H1 (cell line): ENCODE measurements around the gene UBASH3B. TPM values are rescaled to one million over a fixed set of nuclear protein-coding genes. Genes with fewer than 3 reads are reported as not detected.

Experiments used
- CTCF ChIA-PET: fragments of 300-600 bp; sonication (Branson Sonifier 250); formaldehyde crosslinking; loops from one replicate; lab custom pipeline; 2021; ENCODE audit not compliant: partially characterized antibody; lab: Charles Lee
- POLR2A ChIA-PET: fragments of 300-600 bp; sonication (Branson Sonifier 250); formaldehyde crosslinking; loops from one replicate; lab custom pipeline; 2021; ENCODE audit warnings: inconsistent platforms; ENCODE audit not compliant: partially characterized antibody; lab: Charles Lee
- DNase-seq, 2 experiments: peaks; one replicate each; pipeline versions ENCODE4 v3.0.0 to v3.0.0-alpha.2; 2010 to 2022; ENCODE audit warnings: low spot score in 2 of 2, low read depth in 1 of 2, mixed read lengths in 1 of 2
- FAIRE-seq: peaks from 2 replicates; lab custom pipeline; 2011; peaks lifted over from hg19 to GRCh38; lab: Jason Lieb, UNC
- H2AFZ ChIP-seq: 2 replicates; pipeline ENCODE4 v1.8.1; 2012; ENCODE audit warnings: low read length, inconsistent platforms
- H2AK5ac ChIP-seq: 2 replicates; pipeline ENCODE4 v1.6.1; 2013; ENCODE audit warnings: low read depth, low read length
- H2BK120ac ChIP-seq: replicated peaks from 2 replicates; pipeline ENCODE3; 2013; ENCODE audit warnings: low read depth, low read length, inconsistent platforms
- H2BK12ac ChIP-seq: 2 replicates; pipeline ENCODE4 v1.6.1; 2013; ENCODE audit warnings: low read depth, low read length
- H2BK15ac ChIP-seq: 2 replicates; pipeline ENCODE4 v1.6.1; 2013; ENCODE audit warnings: low read length
- H2BK20ac ChIP-seq: 2 replicates; pipeline ENCODE4 v1.6.1; 2013; ENCODE audit warnings: low read length
- H2BK5ac ChIP-seq: 2 replicates; pipeline ENCODE4 v1.6.1; 2013; ENCODE audit warnings: low read depth, low read length
- H3K14ac ChIP-seq: 2 replicates; pipeline ENCODE4 v1.6.1; 2013; ENCODE audit warnings: inconsistent platforms; ENCODE audit not compliant: insufficient read length
- H3K18ac ChIP-seq: 2 replicates; pipeline ENCODE4 v1.6.1; 2013; ENCODE audit warnings: low read length; ENCODE audit errors: extremely low read depth
- H3K23ac ChIP-seq: 2 replicates; pipeline ENCODE4 v1.6.1; 2013; ENCODE audit warnings: inconsistent platforms; ENCODE audit not compliant: insufficient read length
- H3K23me2 ChIP-seq: 2 replicates; pipeline ENCODE4 v1.6.1; 2013; ENCODE audit warnings: low read depth, low read length
- H3K27ac ChIP-seq: 2 replicates; pipeline ENCODE4 v1.6.1; 2011; ENCODE audit warnings: low read depth, low read length, inconsistent platforms
- H3K27me3 ChIP-seq, 4 experiments: replicated peaks in 1 of 4; 1 replicate in 1 of 4; 2 replicates in 3 of 4; pipeline versions ENCODE4 v1.6.1 to v1.8.1; 2011 to 2013; ENCODE audit warnings: low read length in 3 of 4, mild to moderate bottlenecking in 3 of 4, inconsistent platforms in 2 of 4, mixed read lengths in 2 of 4, moderate library complexity in 1 of 4; ENCODE audit not compliant: control insufficient read depth in 3 of 4, insufficient read depth in 3 of 4; ENCODE audit errors: extremely low read depth in 1 of 4
- H3K36me3 ChIP-seq, 4 experiments: 2 replicates each; pipeline versions ENCODE4 v1.6.1 to v1.8.1; 2011 to 2013; ENCODE audit warnings: mild to moderate bottlenecking in 4 of 4, low read length in 3 of 4, moderate library complexity in 2 of 4, control low read depth in 1 of 4, inconsistent platforms in 1 of 4; ENCODE audit not compliant: insufficient read depth in 4 of 4, control insufficient read depth in 2 of 4
- H3K4ac ChIP-seq: replicated peaks from 2 replicates; pipeline ENCODE3; 2013; ENCODE audit warnings: low read length, low read depth, mixed read lengths, inconsistent platforms; ENCODE audit not compliant: insufficient read length
- H3K4me1 ChIP-seq, 4 experiments: replicated peaks in 1 of 4; 1 replicate in 1 of 4; 2 replicates in 3 of 4; pipeline versions ENCODE4 v1.6.1 to v1.8.1; 2011 to 2013; ENCODE audit warnings: low read length in 3 of 4, inconsistent platforms in 2 of 4, mixed read lengths in 1 of 4; ENCODE audit not compliant: insufficient read depth in 4 of 4, control insufficient read depth in 3 of 4
- H3K4me2 ChIP-seq, 2 experiments: 2 replicates each; pipeline versions ENCODE4 v1.6.1 to v1.8.1; 2011 to 2013; ENCODE audit warnings: low read depth in 2 of 2, low read length in 2 of 2, control low read depth in 1 of 2, inconsistent platforms in 1 of 2, mild to moderate bottlenecking in 1 of 2; ENCODE audit not compliant: insufficient read depth in 1 of 2
- H3K4me3 ChIP-seq, 4 experiments: fragments of 200-600, 300-600 bp in 1 of 4; sonication (generic), shearing (Covaris generic), sonication (Bioruptor Twin) in 1 of 4; 2 replicates each; pipeline versions ENCODE4 v1.5.1 to v1.8.1; 2011 to 2016; ENCODE audit warnings: low read length in 4 of 4, low read depth in 3 of 4, control low read depth in 2 of 4, inconsistent platforms in 2 of 4, mild to moderate bottlenecking in 2 of 4, mixed read lengths in 1 of 4, moderate library complexity in 1 of 4; ENCODE audit not compliant: insufficient read depth in 2 of 4; ENCODE audit errors: extremely low read depth in 1 of 4
- H3K56ac ChIP-seq: replicated peaks from 2 replicates; pipeline ENCODE3; 2013; ENCODE audit warnings: low read depth, mild to moderate bottlenecking, mixed read lengths, low read length, inconsistent platforms; ENCODE audit not compliant: insufficient read length
- H3K79me1 ChIP-seq: 2 replicates; pipeline ENCODE4 v1.6.1; 2013; ENCODE audit warnings: low read depth, low read length, control low read depth
- H3K79me2 ChIP-seq, 2 experiments: 2 replicates each; pipeline versions ENCODE4 v1.6.1 to v1.8.1; 2012 to 2013; ENCODE audit warnings: low read length in 2 of 2, mild to moderate bottlenecking in 2 of 2, inconsistent platforms in 1 of 2; ENCODE audit not compliant: insufficient read depth in 2 of 2, control insufficient read depth in 1 of 2
- H3K9ac ChIP-seq, 4 experiments: replicated peaks in 1 of 4; 1 replicate in 1 of 4; 2 replicates in 3 of 4; pipeline versions ENCODE4 v1.6.1 to v1.8.1; 2011 to 2013; ENCODE audit warnings: low read depth in 3 of 4, low read length in 3 of 4, control low read depth in 2 of 4, mild to moderate bottlenecking in 2 of 4, moderate library complexity in 2 of 4, inconsistent platforms in 1 of 4; ENCODE audit errors: extremely low read depth in 1 of 4
- H3K9me3 ChIP-seq, 2 experiments: 2 replicates each; pipeline versions ENCODE4 v1.6.1 to v1.8.1; 2012 to 2013; ENCODE audit warnings: mild to moderate bottlenecking in 2 of 2, moderate library complexity in 2 of 2, control low read depth in 1 of 2, inconsistent platforms in 1 of 2, low read depth in 1 of 2, low read length in 1 of 2, mixed read lengths in 1 of 2; ENCODE audit not compliant: insufficient read depth in 2 of 2
- H4K20me1 ChIP-seq, 2 experiments: replicated peaks in 1 of 2; 2 replicates each; pipeline versions ENCODE3 to v1.8.1; 2011 to 2013; ENCODE audit warnings: inconsistent platforms in 2 of 2, low read length in 2 of 2, mild to moderate bottlenecking in 1 of 2; ENCODE audit not compliant: insufficient read depth in 2 of 2, control insufficient read depth in 1 of 2
- H4K5ac ChIP-seq: 2 replicates; pipeline ENCODE4 v1.6.1; 2013; ENCODE audit warnings: low read length, low read depth, mixed read lengths, inconsistent platforms; ENCODE audit not compliant: insufficient read length
- H4K8ac ChIP-seq: 2 replicates; pipeline ENCODE4 v1.8.0; 2013; ENCODE audit warnings: mild to moderate bottlenecking, moderate library complexity, low read length, inconsistent platforms; ENCODE audit not compliant: insufficient read depth; ENCODE audit errors: extremely low read depth
- H4K91ac ChIP-seq: replicated peaks from 2 replicates; pipeline ENCODE3; 2013; ENCODE audit warnings: low read length, mixed read lengths, inconsistent platforms; ENCODE audit not compliant: insufficient read length
- FOSL1 ChIP-seq: IDR thresholded peaks from 2 replicates; pipeline ENCODE4 v1.6.1; 2011; ENCODE audit warnings: mild to moderate bottlenecking, low read depth, low read length, moderate library complexity; ENCODE audit not compliant: insufficient read depth
- NANOG ChIP-seq: IDR thresholded peaks from 2 replicates; pipeline ENCODE4 v1.6.1; 2011; ENCODE audit warnings: low read length, low read depth, mild to moderate bottlenecking, inconsistent platforms; ENCODE audit not compliant: insufficient read depth, poor library complexity, severe bottlenecking
- RBBP5 ChIP-seq: IDR thresholded peaks from 2 replicates; pipeline ENCODE4 v1.7.1; 2012; ENCODE audit warnings: low read depth, mild to moderate bottlenecking, inconsistent platforms, low read length, moderate library complexity, borderline replicate concordance
- SIN3A ChIP-seq, 2 experiments: IDR thresholded peaks in 1 of 2; conservative IDR thresholded peaks in 1 of 2; 2 replicates each; pipeline ENCODE4 v1.6.1; 2011 to 2012; ENCODE audit warnings: low read length in 2 of 2, improper control_type of control experiment in 1 of 2, low read depth in 1 of 2, mild to moderate bottlenecking in 1 of 2
- TAF1 ChIP-seq: IDR thresholded peaks from 2 replicates; pipeline ENCODE4 v1.6.1; 2011; ENCODE audit warnings: mild to moderate bottlenecking, low read depth, low read length
- YY1 ChIP-seq: IDR thresholded peaks from 2 replicates; pipeline ENCODE4 v1.6.1; 2011; ENCODE audit warnings: low read depth, mild to moderate bottlenecking, low read length
- WGBS, 2 experiments: shearing (Covaris generic) in 1 of 2; methylation state at CpG; one replicate each; pipeline versions ENCODE4 v1.1.6 to v1.1.7; 2013 to 2015; ENCODE audit warnings: low lambda C conversion rate in 2 of 2, mixed read lengths in 2 of 2, inconsistent platforms in 1 of 2, low coverage in 1 of 2, missing lambda C conversion rate in 1 of 2; ENCODE audit not compliant: insufficient replicate concordance in 2 of 2, insufficient coverage in 1 of 2, insufficient read length in 1 of 2; ENCODE audit errors: extremely low coverage in 1 of 2, missing lambda C conversion rate in 1 of 2; 5-methylcytosine and 5-hydroxymethylcytosine counted together
- polyA plus RNA-seq, 7 experiments: library from polyadenylated mRNA; depleted of rRNA in 3 of 7; stranded (reverse) in 5 of 7; unstranded in 2 of 7; fragments of >200 nt in 5 of 7; fragments of 200-250 nt in 2 of 7; gene quantifications; 1 replicate in 5 of 7; 2 replicates in 1 of 7; 4 replicates in 1 of 7; pipeline versions ENCODE4 v1.2.1 to v1.2.3, GENCODE V29; 2011 to 2013; ENCODE audit warnings: missing spikeins in 2 of 7, mixed read lengths in 2 of 7
- total RNA-seq: library from RNA; stranded (reverse); fragmentation: NEBNext Ultra II Directional; extraction: Animal tissue kit (Norgen Biotek cat#: 25700); gene quantifications from 2 replicates; pipeline ENCODE4 v1.2.1, GENCODE V29; 2021
- TF ChIP-seq, protein P1 (sequence below), 3 experiments: IDR thresholded peaks; 1 replicate in 2 of 3; 2 replicates in 1 of 3; pipeline versions ENCODE4 v1.5.1 to v1.6.1; 2011; ENCODE audit warnings: low read length in 3 of 3, mild to moderate bottlenecking in 3 of 3, inconsistent platforms in 2 of 3, low read depth in 1 of 3, moderate library complexity in 1 of 3; ENCODE audit not compliant: insufficient read depth in 1 of 3; ENCODE audit errors: control extremely low read depth in 1 of 3

UBASH3B gene
- total and polyA plus RNA-seq, 2 of the 8 experiments (the other 6 are each of a cell fraction or from before 2014, with no cell fraction given) = 7.5 to 9.5 TPM

DNA sequence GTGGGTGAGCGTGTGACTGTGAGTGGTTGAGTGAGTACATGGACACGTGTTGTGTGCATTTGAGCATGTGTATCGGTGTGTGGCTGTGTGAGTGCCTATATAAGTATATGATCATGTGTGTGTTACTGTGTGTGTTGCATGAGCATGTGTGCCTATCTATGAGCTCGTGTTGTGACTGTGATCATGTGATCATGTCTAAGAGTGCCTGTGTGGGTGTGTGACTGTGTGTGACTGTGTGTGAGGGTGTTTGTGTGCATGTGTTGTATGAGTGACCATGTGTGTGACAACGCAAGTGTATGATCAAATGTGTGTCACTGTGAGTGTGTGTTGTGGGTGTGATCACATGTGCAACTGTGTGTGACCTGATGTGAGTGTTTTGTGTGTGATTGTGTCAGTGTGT is 88.8 kb downstream of the UBASH3B start:
- H2BK15ac ChIP-seq = 0 out of 2 replicates have a peak overlapping the region, but pooled peaks have one; percentile 32
- no peak overlapping the region for H4K5ac ChIP-seq
- peaks cover 0 to 5% of the 10 kb centered on the region in 2 experiments for H4K20me1 ChIP-seq
- H3K9me3 ChIP-seq = no peaks in the 10 kb centered on the region
- no peaks in the 10 kb centered on the region; a peak in 1 of 4 replicates for H3K79me2 ChIP-seq
- no peak overlapping the region for H3K23ac ChIP-seq
- peak overlapping the region; percentile 81; the same call in 1 of the 2 replicates for H2BK20ac ChIP-seq
- H3K4me2 ChIP-seq = no peak overlapping the region
- no peak overlapping the region for H2AFZ ChIP-seq
- H2BK5ac ChIP-seq = peak overlapping the region; percentile 22; the same call in 1 of the 2 replicates
- peaks cover 0 to 2% (median 0%) of the 10 kb centered on the region in 4 experiments; a peak in 1 of 7 replicates for H3K4me1 ChIP-seq
- CTCF ChIA-PET = interaction anchor here (0.7 to 4.5 kb wide), 6 partner anchors 10 to 116 kb away, joined by 3 to 33 read pairs (median 6); partner anchors contain the start of gene UBASH3B
- peak overlapping the region; percentile 68; the same call in 1 of the 2 replicates for H2BK12ac ChIP-seq
- no peaks in the 10 kb centered on the region for H3K79me1 ChIP-seq
- no peak overlapping the region for H2BK120ac ChIP-seq
- peak overlapping the region; percentile 79; the same call in 1 of the 2 replicates for H2AK5ac ChIP-seq
- H3K14ac ChIP-seq = no peak overlapping the region
- H4K91ac ChIP-seq = no peak overlapping the region
- H3K27ac ChIP-seq = no peak overlapping the region
- TF ChIP-seq YY1 (no peak), NANOG (no peak), TAF1 (no peak), FOSL1 (no peak), RBBP5 (no peak), SIN3A (conservative IDR thresholded peaks at IDR 0.05 in 1 of 2, IDR thresholded peaks at IDR 0.05 in 1 of 2; ENCODE audit: low read depth in 1 of 2, low read length in 2 of 2) (no peak)
- TF ChIP-seq, protein P1, sequence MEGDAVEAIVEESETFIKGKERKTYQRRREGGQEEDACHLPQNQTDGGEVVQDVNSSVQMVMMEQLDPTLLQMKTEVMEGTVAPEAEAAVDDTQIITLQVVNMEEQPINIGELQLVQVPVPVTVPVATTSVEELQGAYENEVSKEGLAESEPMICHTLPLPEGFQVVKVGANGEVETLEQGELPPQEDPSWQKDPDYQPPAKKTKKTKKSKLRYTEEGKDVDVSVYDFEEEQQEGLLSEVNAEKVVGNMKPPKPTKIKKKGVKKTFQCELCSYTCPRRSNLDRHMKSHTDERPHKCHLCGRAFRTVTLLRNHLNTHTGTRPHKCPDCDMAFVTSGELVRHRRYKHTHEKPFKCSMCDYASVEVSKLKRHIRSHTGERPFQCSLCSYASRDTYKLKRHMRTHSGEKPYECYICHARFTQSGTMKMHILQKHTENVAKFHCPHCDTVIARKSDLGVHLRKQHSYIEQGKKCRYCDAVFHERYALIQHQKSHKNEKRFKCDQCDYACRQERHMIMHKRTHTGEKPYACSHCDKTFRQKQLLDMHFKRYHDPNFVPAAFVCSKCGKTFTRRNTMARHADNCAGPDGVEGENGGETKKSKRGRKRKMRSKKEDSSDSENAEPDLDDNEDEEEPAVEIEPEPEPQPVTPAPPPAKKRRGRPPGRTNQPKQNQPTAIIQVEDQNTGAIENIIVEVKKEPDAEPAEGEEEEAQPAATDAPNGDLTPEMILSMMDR (IDR thresholded peaks at IDR 0.05; ENCODE audit: control extremely low read depth in 1 of 3, insufficient read depth in 1 of 3, low read depth in 1 of 3, low read length in 3 of 3) = no peak
- TF ChIP-seq, all 59 proteins: peak for 0
- H4K8ac ChIP-seq = no peak overlapping the region
- H3K9ac ChIP-seq = no peak overlapping the region
- peaks cover 0 to 6% (median 0%) of the 10 kb centered on the region in 4 experiments; a peak in 1 of 7 replicates for H3K27me3 ChIP-seq
- H3K18ac ChIP-seq = no peak overlapping the region
- FAIRE-seq = no peak
- no peaks in the 10 kb centered on the region for H3K23me2 ChIP-seq
- no peaks in the 10 kb centered on the region for H3K36me3 ChIP-seq
- H3K4ac ChIP-seq = peak overlapping the region; percentile 39
- no peak for DNase-seq
- H3K56ac ChIP-seq = no peak overlapping the region
- WGBS, 2 experiments = 86% methylated on average over 5 of the region's 5 CpGs; no CpG with 5 or more reads in 1 of the 2 experiments
- POLR2A ChIA-PET = no interaction called here
- H3K4me3 ChIP-seq = no peak overlapping the region
